ENCODE data around the gene FABP1. TPM values are rescaled to one million over a fixed set of nuclear protein-coding genes. Genes with fewer than 3 reads are reported as not detected.

Gene FABP1
- total RNA-seq, 1 donor from 2014 or later = not detected

DNA sequence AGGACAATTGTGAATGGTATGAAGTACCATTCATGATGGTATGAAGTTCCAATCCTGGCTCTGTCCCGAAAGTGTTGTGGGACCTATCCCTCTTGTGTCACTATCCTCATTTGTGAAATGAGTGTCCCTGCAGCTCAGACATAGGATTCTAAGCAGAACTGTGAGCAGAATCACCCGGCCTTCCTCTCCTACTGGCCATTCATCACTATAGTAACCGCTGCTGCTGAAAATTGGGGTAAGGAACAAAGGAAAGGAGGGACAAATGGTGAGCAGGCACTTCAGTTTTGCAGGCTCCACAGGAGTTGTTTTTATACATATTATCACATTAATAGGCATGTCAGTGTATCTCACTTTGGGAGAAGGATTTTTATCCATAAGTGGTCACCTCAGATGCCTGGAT, 32.8 kb downstream of the FABP1 start:
- Mint-ChIP-seq H3K36me3 (ENCODE audit: low read depth) (no peaks in the 10 kb centered on the region), H3K9me3 (no peaks in the 10 kb centered on the region), H3K4me1 (peaks cover 14% of the 10 kb centered on the region), H3K27ac (no peak overlapping the region), H3K27me3 (no peaks in the 10 kb centered on the region), H3K4me3 (no peak overlapping the region)
- no peak for ATAC-seq (ENCODE audit: low read depth)
- CTCF ChIA-PET = no interaction called here
- POLR2A ChIA-PET = no interaction called here
- TF ChIP-seq, protein P1, sequence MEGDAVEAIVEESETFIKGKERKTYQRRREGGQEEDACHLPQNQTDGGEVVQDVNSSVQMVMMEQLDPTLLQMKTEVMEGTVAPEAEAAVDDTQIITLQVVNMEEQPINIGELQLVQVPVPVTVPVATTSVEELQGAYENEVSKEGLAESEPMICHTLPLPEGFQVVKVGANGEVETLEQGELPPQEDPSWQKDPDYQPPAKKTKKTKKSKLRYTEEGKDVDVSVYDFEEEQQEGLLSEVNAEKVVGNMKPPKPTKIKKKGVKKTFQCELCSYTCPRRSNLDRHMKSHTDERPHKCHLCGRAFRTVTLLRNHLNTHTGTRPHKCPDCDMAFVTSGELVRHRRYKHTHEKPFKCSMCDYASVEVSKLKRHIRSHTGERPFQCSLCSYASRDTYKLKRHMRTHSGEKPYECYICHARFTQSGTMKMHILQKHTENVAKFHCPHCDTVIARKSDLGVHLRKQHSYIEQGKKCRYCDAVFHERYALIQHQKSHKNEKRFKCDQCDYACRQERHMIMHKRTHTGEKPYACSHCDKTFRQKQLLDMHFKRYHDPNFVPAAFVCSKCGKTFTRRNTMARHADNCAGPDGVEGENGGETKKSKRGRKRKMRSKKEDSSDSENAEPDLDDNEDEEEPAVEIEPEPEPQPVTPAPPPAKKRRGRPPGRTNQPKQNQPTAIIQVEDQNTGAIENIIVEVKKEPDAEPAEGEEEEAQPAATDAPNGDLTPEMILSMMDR (IDR thresholded peaks at IDR 0.05) = no peak
- no peak for DNase-seq
- intact Hi-C loops (cut with micrococcal nuclease) = no loop called here

DNA sequence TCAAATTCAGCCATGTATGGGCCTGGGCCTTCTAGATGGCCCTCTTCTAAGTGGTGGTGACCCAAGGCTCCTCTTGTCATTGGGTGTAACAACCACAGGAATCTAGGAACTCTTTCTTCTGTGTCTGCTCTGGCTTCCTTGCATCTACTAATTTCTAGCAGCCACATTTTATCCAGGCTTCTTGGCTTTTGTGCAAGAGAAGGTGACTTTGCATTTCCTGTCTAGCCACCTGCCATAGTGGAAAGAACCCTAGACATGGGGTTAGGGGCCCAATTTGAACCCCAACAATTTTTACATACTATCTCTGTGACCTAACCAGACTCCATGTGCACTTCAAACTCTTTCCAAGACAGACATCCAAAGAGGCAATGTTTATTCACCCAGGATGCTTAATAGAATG, 35.1 kb downstream of the FABP1 start:
- TF ChIP-seq, protein P1 (IDR thresholded peaks at IDR 0.05) = no peak
- Mint-ChIP-seq H3K27ac (no peak overlapping the region), H3K9me3 (no peaks in the 10 kb centered on the region), H3K4me3 (no peak overlapping the region), H3K36me3 (ENCODE audit: low read depth) (no peaks in the 10 kb centered on the region), H3K4me1 (peaks cover 15% of the 10 kb centered on the region), H3K27me3 (no peaks in the 10 kb centered on the region)
- POLR2A ChIA-PET = no interaction called here
- CTCF ChIA-PET = interaction anchor here (1.1 kb wide), 1 partner anchor 32 kb away, joined by 5 read pairs; no protein-coding TSS in a partner anchor
- ATAC-seq (ENCODE audit: low read depth) (no peak), DNase-seq (no peak)
- intact Hi-C loops (cut with micrococcal nuclease) = no loop called here

DNA sequence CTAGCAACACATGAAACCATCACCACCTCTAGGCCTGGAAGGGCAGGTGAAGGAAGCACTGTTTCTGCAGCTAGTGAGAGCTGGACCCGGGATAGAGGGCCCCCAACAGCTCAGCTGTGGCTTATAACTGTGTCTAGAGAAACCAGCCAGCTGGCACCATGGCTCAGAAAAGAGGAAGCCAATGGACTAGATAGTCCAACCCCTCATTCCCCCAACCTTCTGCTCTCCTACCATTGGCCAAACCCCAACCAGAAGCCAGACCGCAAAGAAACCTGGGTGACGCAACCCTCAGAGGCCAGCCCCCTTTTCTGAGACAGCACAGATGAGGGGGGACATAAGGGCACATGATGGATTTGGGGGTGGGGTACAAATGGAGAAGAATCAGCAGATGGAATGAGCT, 35.9 kb downstream of the FABP1 start:
- no peak overlapping the region for H3K4me3 Mint-ChIP-seq
- H3K27ac Mint-ChIP-seq = no peak overlapping the region
- no peaks in the 10 kb centered on the region for H3K9me3 Mint-ChIP-seq
- TF ChIP-seq, protein P1 (IDR thresholded peaks at IDR 0.05) = no peak
- DNase-seq (no peak), ATAC-seq (ENCODE audit: low read depth) (peak; percentile 21)
- H3K4me1 Mint-ChIP-seq = peaks cover 15% of the 10 kb centered on the region
- H3K36me3 Mint-ChIP-seq (ENCODE audit: low read depth) = no peaks in the 10 kb centered on the region
- POLR2A ChIA-PET = no interaction called here
- H3K27me3 Mint-ChIP-seq = no peaks in the 10 kb centered on the region
- CTCF ChIA-PET = interaction anchor here (1.1 kb wide), 1 partner anchor 31 kb away, joined by 5 read pairs; no protein-coding TSS in a partner anchor
- intact Hi-C loops (cut with micrococcal nuclease) = no loop called here

DNA sequence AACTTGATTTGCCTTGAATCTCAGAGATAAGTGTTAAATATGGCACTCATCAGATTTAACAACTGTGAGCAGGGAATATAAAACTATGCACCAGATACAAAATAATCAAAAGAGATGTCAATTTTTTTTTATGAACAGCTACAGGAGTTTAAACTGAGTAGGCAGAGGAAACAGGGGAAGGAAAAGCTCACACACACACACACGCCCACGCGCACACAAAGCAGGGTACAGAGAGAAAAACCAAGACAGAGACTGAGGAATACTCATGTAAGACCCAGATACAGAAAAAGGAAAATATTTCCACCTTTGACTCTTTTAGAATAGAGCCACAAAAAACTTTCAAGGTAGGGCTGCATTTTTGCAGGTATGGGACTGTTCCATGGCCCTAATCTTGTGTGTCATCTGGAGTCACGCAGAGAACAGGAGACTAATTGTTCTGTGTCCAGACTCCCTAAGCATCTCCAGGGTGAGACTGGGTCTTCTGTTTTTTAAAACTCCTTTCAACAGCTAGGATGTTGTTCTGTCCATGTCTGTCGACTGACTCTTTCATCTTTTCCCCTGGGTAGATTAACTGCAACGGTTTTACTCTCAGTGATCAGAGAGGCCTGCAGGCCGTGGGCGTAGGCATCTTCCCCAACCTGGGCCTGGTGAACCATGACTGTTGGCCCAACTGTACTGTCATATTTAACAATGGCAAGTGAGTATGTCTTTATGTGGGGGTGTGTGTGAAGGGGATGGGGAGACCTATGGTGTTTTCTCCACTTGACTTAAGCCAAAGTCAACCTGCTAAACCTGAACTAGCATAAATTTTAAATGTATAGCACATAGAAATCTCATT, 37.2 kb downstream of the FABP1 start:
- intact Hi-C loops (cut with micrococcal nuclease) = no loop called here
- no peaks in the 10 kb centered on the region for H3K27me3 Mint-ChIP-seq
- CTCF ChIA-PET = no interaction called here
- peaks cover 15% of the 10 kb centered on the region for H3K4me1 Mint-ChIP-seq
- H3K27ac Mint-ChIP-seq = no peak overlapping the region
- H3K36me3 Mint-ChIP-seq (ENCODE audit: low read depth) = no peaks in the 10 kb centered on the region
- POLR2A ChIA-PET = no interaction called here
- no peak overlapping the region for H3K4me3 Mint-ChIP-seq
- DNase-seq (no peak), ATAC-seq (ENCODE audit: low read depth) (no peak)
- no peaks in the 10 kb centered on the region for H3K9me3 Mint-ChIP-seq
- TF ChIP-seq, protein P1 (IDR thresholded peaks at IDR 0.05) = no peak

DNA sequence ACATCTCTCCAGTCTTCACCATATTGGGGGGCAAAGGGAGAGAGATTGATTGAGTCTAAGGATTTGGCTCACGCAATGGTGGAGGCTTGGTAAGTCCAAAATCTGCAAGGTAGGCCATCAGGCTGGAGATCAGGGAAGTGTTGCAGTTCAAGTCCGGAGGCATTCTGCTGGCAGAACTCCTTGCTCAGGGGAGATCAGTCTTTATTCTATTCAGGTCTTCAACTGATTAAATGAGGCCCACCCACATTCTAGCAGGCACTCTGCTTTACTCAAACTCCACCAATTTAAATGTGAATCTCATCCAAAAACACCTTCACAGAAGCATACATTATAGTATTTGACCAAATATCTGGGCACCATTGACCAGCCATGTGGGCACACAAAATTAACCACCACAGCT, 38.9 kb downstream of the FABP1 start:
- no peaks in the 10 kb centered on the region for H3K36me3 Mint-ChIP-seq (ENCODE audit: low read depth)
- TF ChIP-seq, protein P1 (IDR thresholded peaks at IDR 0.05) = no peak
- H3K4me1 Mint-ChIP-seq = peaks cover 15% of the 10 kb centered on the region
- H3K27me3 Mint-ChIP-seq = no peaks in the 10 kb centered on the region
- ATAC-seq (ENCODE audit: low read depth) (no peak), DNase-seq (no peak)
- POLR2A ChIA-PET = no interaction called here
- H3K27ac Mint-ChIP-seq = no peak overlapping the region
- no peak overlapping the region for H3K4me3 Mint-ChIP-seq
- CTCF ChIA-PET = no interaction called here
- no peaks in the 10 kb centered on the region for H3K9me3 Mint-ChIP-seq
- intact Hi-C loops (cut with micrococcal nuclease) = no loop called here

Data from activated B cell treated with CpG ODN at 0.5 μM for 24 hours (primary cell).